Smooth muscle cell (in vitro differentiated cells): ENCODE data around the gene NACA. TPM values are rescaled to one million over a fixed set of nuclear protein-coding genes. Genes with fewer than 3 reads are reported as not detected.
A peak's percentile ranks its signal among the peaks of the same experiment; 100 is the strongest.

ENCODE experiments used
- DNase-seq: peaks from one replicate; lab custom pipeline; 2025; ENCODE audit not compliant: unreplicated experiment; lab: John Stamatoyannopoulos, UW
- H2AFZ ChIP-seq: fragments of 200-600 bp; sonication (generic); 2 replicates; pipeline ENCODE4 v1.6.0; 2016; ENCODE audit warnings: antibody characterized with exemption, low read depth, mild to moderate bottlenecking
- H3F3A ChIP-seq: fragments of 200-600 bp; sonication (generic); 2 replicates; pipeline ENCODE4 v1.6.0; 2017; ENCODE audit warnings: antibody characterized with exemption, low read depth
- H3K27ac ChIP-seq: fragments of 200-600 bp; sonication (generic); 2 replicates; pipeline ENCODE4 v1.5.1; 2016; ENCODE audit warnings: low read depth, mild to moderate bottlenecking
- H3K27me3 ChIP-seq: fragments of 200-600 bp; sonication (generic); 2 replicates; pipeline ENCODE4 v1.6.1; 2016; ENCODE audit warnings: low read depth, mild to moderate bottlenecking
- H3K36me3 ChIP-seq: fragments of 200-600 bp; sonication (generic); 2 replicates; pipeline ENCODE4 v1.5.1; 2016; ENCODE audit warnings: low read depth
- H3K4me1 ChIP-seq: fragments of 200-600 bp; sonication (generic); 2 replicates; pipeline ENCODE4 v1.5.1; 2016; ENCODE audit warnings: low read depth
- H3K4me2 ChIP-seq: fragments of 200-600 bp; sonication (generic); 2 replicates; pipeline ENCODE4 v1.6.0; 2016; ENCODE audit warnings: mild to moderate bottlenecking
- H3K4me3 ChIP-seq: fragments of 200-600 bp; sonication (generic); 2 replicates; pipeline ENCODE4 v1.5.1; 2016; ENCODE audit warnings: mild to moderate bottlenecking
- H3K79me2 ChIP-seq: fragments of 200-600 bp; sonication (generic); 2 replicates; pipeline ENCODE4 v1.6.0; 2016; ENCODE audit warnings: low read depth, mild to moderate bottlenecking
- H3K9ac ChIP-seq: fragments of 200-600 bp; sonication (generic); 2 replicates; pipeline ENCODE4 v1.6.0; 2016; ENCODE audit warnings: low read depth
- H3K9me3 ChIP-seq: fragments of 200-600 bp; sonication (generic); replicated peaks from 2 replicates; pipeline ENCODE4 v1.5.1; 2016; ENCODE audit warnings: low read depth
- H4K20me1 ChIP-seq: fragments of 200-600 bp; sonication (generic); 2 replicates; pipeline ENCODE4 v1.6.0; 2016; ENCODE audit warnings: low read depth
- CTCF ChIP-seq: fragments of 200-600 bp; sonication (generic); IDR thresholded peaks from 2 replicates; pipeline ENCODE4 v1.5.1; 2017; ENCODE audit warnings: borderline replicate concordance, mild to moderate bottlenecking, antibody characterized with exemption; ENCODE audit not compliant: insufficient read depth, poor library complexity, severe bottlenecking
- WGBS: methylation state at CpG from one replicate; pipeline ENCODE4 v1.1.7; 2016; ENCODE audit warnings: low lambda C conversion rate; 5-methylcytosine and 5-hydroxymethylcytosine counted together
- polyA plus RNA-seq: library from polyadenylated mRNA; unstranded; fragments of >200 nt; fragmentation: Nextera tagmentation; extraction: Ambion mirVana; gene quantifications from 2 replicates; pipeline ENCODE4 v1.2.1, GENCODE V29; 2016
- total RNA-seq: library from RNA; depleted of rRNA; stranded (reverse); fragments of >200 nt; gene quantifications from 2 replicates; pipeline ENCODE4 v1.2.3, GENCODE V29; 2014

Gene NACA
- total and polyA plus RNA-seq, 2 experiments from 2014 or later, result 625 to 906 TPM

GRCh38 chr12:56769868-56770267 is 44.8 kb upstream of the NACA start:
- no peak for TF ChIP-seq CTCF

GRCh38 chr12:56768424-56768823 is 43.3 kb upstream of the NACA start:
- H3K4me1 ChIP-seq, result peaks cover 17% of the 10 kb centered on the region
- H3K4me3 ChIP-seq, result no peak overlapping the region
- H3K27ac ChIP-seq, result no peak overlapping the region
- H2AFZ ChIP-seq, result no peak overlapping the region
- no peaks in the 10 kb centered on the region for H3K79me2 ChIP-seq
- no peaks in the 10 kb centered on the region for H3K27me3 ChIP-seq
- H3F3A ChIP-seq, result peaks cover 3% of the 10 kb centered on the region
- no peaks in the 10 kb centered on the region for H3K9me3 ChIP-seq
- no peak overlapping the region for H3K4me2 ChIP-seq
- no peaks in the 10 kb centered on the region for H4K20me1 ChIP-seq
- DNase-seq, result no peak
- no peaks in the 10 kb centered on the region for H3K36me3 ChIP-seq
- WGBS, result 89% methylated on average over 5 of the region's 5 CpGs
- no peak overlapping the region for H3K9ac ChIP-seq
- TF ChIP-seq CTCF, result no peak

More at GRCh38 chr12:56769868-56770267, 44.8 kb upstream of the NACA start:
- Histone ChIP-seq H3K4me2 (no peak overlapping the region), H3K36me3 (no peaks in the 10 kb centered on the region), H2AFZ (peak overlapping the region; percentile 27), H3K4me3 (no peak overlapping the region), H3F3A (no peaks in the 10 kb centered on the region), H3K4me1 (peaks cover 11% of the 10 kb centered on the region), H3K27me3 (no peaks in the 10 kb centered on the region), H4K20me1 (no peaks in the 10 kb centered on the region), H3K9ac (no peak overlapping the region), H3K9me3 (no peaks in the 10 kb centered on the region), H3K79me2 (no peaks in the 10 kb centered on the region), H3K27ac (no peak overlapping the region)
- 91% methylated on average over 3 of the region's 3 CpGs for WGBS
- no peak for DNase-seq

GRCh38 chr12:56766535-56766934 is 41.4 kb upstream of the NACA start:
- no peak for DNase-seq
- Histone ChIP-seq H3K27me3 (no peaks in the 10 kb centered on the region), H2AFZ (peak overlapping the region; percentile 49), H3K9me3 (no peaks in the 10 kb centered on the region), H3K9ac (no peak overlapping the region), H4K20me1 (no peaks in the 10 kb centered on the region), H3K36me3 (no peaks in the 10 kb centered on the region), H3K4me2 (no peak overlapping the region), H3F3A (peaks cover 3% of the 10 kb centered on the region), H3K27ac (no peak overlapping the region), H3K79me2 (no peaks in the 10 kb centered on the region), H3K4me3 (no peak overlapping the region), H3K4me1 (peaks cover 17% of the 10 kb centered on the region)
- WGBS, result 81% methylated on average over 6 of the region's 6 CpGs
- TF ChIP-seq CTCF, result no peak
